ENCODE data around the gene ARFGAP1.

The ARFGAP1 gene

GRCh38 chr20:63277466-63278272, 5.1 kb downstream of the ARFGAP1 start:
- Histone ChIP-seq H4K20me1 (ENCODE audit: insufficient read depth, low read length) (peaks cover 33% of the 10 kb centered on the region), H3K27ac (ENCODE audit: low read length) (no peak overlapping the region), H3K79me2 (ENCODE audit: low read length) (peaks cover 50% of the 10 kb centered on the region), H3K9me3 (ENCODE audit: insufficient read depth, low read length) (no peaks in the 10 kb centered on the region), H3K27me3 (ENCODE audit: low read depth, low read length) (no peaks in the 10 kb centered on the region), H3K36me3 (replicated peaks; ENCODE audit: low read depth, low read length) (peaks cover 30% of the 10 kb centered on the region), H2AFZ (ENCODE audit: low read depth, low read length) (no peak overlapping the region), H3K4me1 (ENCODE audit: low read length) (peaks cover 9% of the 10 kb centered on the region), H3K9ac (ENCODE audit: low read length) (no peak overlapping the region), H3K4me3 (ENCODE audit: low read length) (no peak overlapping the region), H3K4me2 (ENCODE audit: low read length) (no peak overlapping the region)
- no peak for TF ChIP-seq CTCF (IDR thresholded peaks at IDR 0.05; ENCODE audit: low read depth, low read length)
- no peak for TF ChIP-seq EZH2phosphoT487 (IDR thresholded peaks at IDR 0.05; ENCODE audit: low read depth)

GRCh38 chr20:63278661-63279060, 6.0 kb downstream of the ARFGAP1 start:
- H2AFZ ChIP-seq (ENCODE audit: low read depth, low read length) = no peak overlapping the region
- H3K9me3 ChIP-seq (ENCODE audit: insufficient read depth, low read length) = no peaks in the 10 kb centered on the region
- peaks cover 40% of the 10 kb centered on the region for H3K79me2 ChIP-seq (ENCODE audit: low read length)
- H4K20me1 ChIP-seq (ENCODE audit: insufficient read depth, low read length) = peaks cover 33% of the 10 kb centered on the region
- no peak overlapping the region for H3K27ac ChIP-seq (ENCODE audit: low read length)
- H3K9ac ChIP-seq (ENCODE audit: low read length) = no peak overlapping the region
- TF ChIP-seq CTCF (IDR thresholded peaks at IDR 0.05; ENCODE audit: low read depth, low read length) = no peak
- no peak for TF ChIP-seq EZH2phosphoT487 (IDR thresholded peaks at IDR 0.05; ENCODE audit: low read depth)
- peaks cover 9% of the 10 kb centered on the region for H3K4me1 ChIP-seq (ENCODE audit: low read length)
- no peak overlapping the region for H3K4me3 ChIP-seq (ENCODE audit: low read length)
- H3K27me3 ChIP-seq (ENCODE audit: low read depth, low read length) = no peaks in the 10 kb centered on the region
- H3K36me3 ChIP-seq (replicated peaks; ENCODE audit: low read depth, low read length) = peaks cover 30% of the 10 kb centered on the region
- no peak overlapping the region for H3K4me2 ChIP-seq (ENCODE audit: low read length)

DNA sequence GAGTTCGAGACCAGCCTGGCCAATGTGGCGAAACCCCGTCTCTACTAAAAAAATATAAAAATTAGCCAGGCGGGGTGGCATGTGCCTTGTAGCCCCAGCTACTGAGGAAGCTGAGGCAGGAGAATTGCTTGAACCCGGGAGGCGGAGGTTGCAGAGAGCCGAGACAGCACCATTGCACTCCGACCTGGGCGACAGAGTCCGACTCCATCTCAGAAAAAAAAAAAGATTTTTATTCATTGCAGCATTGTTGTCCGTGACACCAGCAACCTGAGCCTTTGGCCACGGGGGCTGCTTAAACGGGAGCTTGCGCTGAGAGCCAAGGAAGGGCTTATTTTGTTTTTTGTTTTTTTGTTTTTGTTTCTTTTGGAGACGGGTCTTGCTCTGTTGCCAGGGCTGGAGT, 7.3 kb downstream of the ARFGAP1 start:
- Histone ChIP-seq H4K20me1 (ENCODE audit: insufficient read depth, low read length) (peaks cover 22% of the 10 kb centered on the region), H3K4me2 (ENCODE audit: low read length) (no peak overlapping the region), H3K27ac (ENCODE audit: low read length) (no peak overlapping the region)

GRCh38 chr20:63280371-63280770, 7.8 kb downstream of the ARFGAP1 start:
- no peak overlapping the region for H3K27ac ChIP-seq (ENCODE audit: low read length)
- no peak overlapping the region for H3K4me3 ChIP-seq (ENCODE audit: low read length)
- H3K9ac ChIP-seq (ENCODE audit: low read length) = no peak overlapping the region
- no peak overlapping the region for H2AFZ ChIP-seq (ENCODE audit: low read depth, low read length)
- no peak overlapping the region for H3K4me2 ChIP-seq (ENCODE audit: low read length)
- H3K9me3 ChIP-seq (ENCODE audit: insufficient read depth, low read length) = no peaks in the 10 kb centered on the region
- no peak for TF ChIP-seq EZH2phosphoT487 (IDR thresholded peaks at IDR 0.05; ENCODE audit: low read depth)
- TF ChIP-seq CTCF (IDR thresholded peaks at IDR 0.05; ENCODE audit: low read depth, low read length) = no peak
- H3K36me3 ChIP-seq (replicated peaks; ENCODE audit: low read depth, low read length) = peaks cover 30% of the 10 kb centered on the region
- H3K79me2 ChIP-seq (ENCODE audit: low read length) = peaks cover 23% of the 10 kb centered on the region
- peaks cover 18% of the 10 kb centered on the region for H4K20me1 ChIP-seq (ENCODE audit: insufficient read depth, low read length)
- no peaks in the 10 kb centered on the region for H3K4me1 ChIP-seq (ENCODE audit: low read length)
- no peaks in the 10 kb centered on the region for H3K27me3 ChIP-seq (ENCODE audit: low read depth, low read length)

More for the DNA sequence above, 7.3 kb downstream of the ARFGAP1 start:
- H3K9ac ChIP-seq (ENCODE audit: low read length) = no peak overlapping the region
- H3K4me1 ChIP-seq (ENCODE audit: low read length) = no peaks in the 10 kb centered on the region
- H3K9me3 ChIP-seq (ENCODE audit: insufficient read depth, low read length) = no peaks in the 10 kb centered on the region
- no peak overlapping the region for H2AFZ ChIP-seq (ENCODE audit: low read depth, low read length)
- no peak overlapping the region for H3K4me3 ChIP-seq (ENCODE audit: low read length)
- TF ChIP-seq CTCF (IDR thresholded peaks at IDR 0.05; ENCODE audit: low read depth, low read length) = no peak
- peaks cover 28% of the 10 kb centered on the region for H3K79me2 ChIP-seq (ENCODE audit: low read length)
- no peaks in the 10 kb centered on the region for H3K27me3 ChIP-seq (ENCODE audit: low read depth, low read length)
- H3K36me3 ChIP-seq (replicated peaks; ENCODE audit: low read depth, low read length) = peaks cover 30% of the 10 kb centered on the region
